RWPE2 (cell line): ENCODE measurements around the gene ROCK2.

Source experiments
- ATAC-seq: fragments of 200-7000 bp; cut with Tn5 transposase; 3 replicates; pipeline ENCODE4 v1.9.1; 2021; ENCODE audit warnings: low read depth
- DNase-seq: peaks from one replicate; pipeline ENCODE4 v3.0.0-alpha.2; 2020; ENCODE audit warnings: low spot score
- H3K27ac ChIP-seq: fragments of 450-650 bp; 2 replicates; pipeline ENCODE4 v1.5.1; 2017; ENCODE audit warnings: mild to moderate bottlenecking; ENCODE audit not compliant: poor library complexity, severe bottlenecking
- H3K27me3 ChIP-seq: fragments of 250-450 bp; sonication (Bioruptor Pico); 2 replicates; pipeline ENCODE4 v1.5.1; 2021; ENCODE audit warnings: mild to moderate bottlenecking, moderate library complexity; ENCODE audit not compliant: insufficient read depth, poor library complexity, severe bottlenecking
- H3K36me3 ChIP-seq: fragments of 250-450 bp; sonication (Bioruptor Pico); 2 replicates; pipeline ENCODE4 v1.5.1; 2020; ENCODE audit warnings: low read depth, mild to moderate bottlenecking, moderate library complexity
- H3K4me1 ChIP-seq: fragments of 250-450 bp; sonication (Bioruptor Pico); 2 replicates; pipeline ENCODE4 v1.5.1; 2021; ENCODE audit warnings: mild to moderate bottlenecking, moderate library complexity; ENCODE audit not compliant: insufficient read depth, poor library complexity, severe bottlenecking
- H3K4me3 ChIP-seq: fragments of 250-450 bp; sonication (Bioruptor Pico); 2 replicates; pipeline ENCODE4 v1.5.1; 2021; ENCODE audit warnings: mild to moderate bottlenecking, moderate library complexity; ENCODE audit not compliant: severe bottlenecking
- H3K9me3 ChIP-seq: fragments of 250-450 bp; sonication (Bioruptor Pico); 2 replicates; pipeline ENCODE4 v1.5.1; 2021; ENCODE audit warnings: mild to moderate bottlenecking, moderate library complexity; ENCODE audit not compliant: severe bottlenecking
- CTCF ChIP-seq: fragments of 450-650 bp; IDR thresholded peaks from one replicate; pipeline ENCODE4 v1.5.1; 2017; ENCODE audit warnings: mild to moderate bottlenecking, moderate library complexity; ENCODE audit not compliant: poor library complexity, severe bottlenecking

Gene ROCK2

GRCh38 chr2:11311543-11311942, 32.9 kb downstream of the ROCK2 start:
- Histone ChIP-seq H3K27me3 (no peaks in the 10 kb centered on the region), H3K27ac (no peak overlapping the region), H3K4me1 (peaks cover 4% of the 10 kb centered on the region), H3K4me3 (no peak overlapping the region), H3K9me3 (no peaks in the 10 kb centered on the region), H3K36me3 (no peaks in the 10 kb centered on the region)
- DNase-seq, result no peak
- TF ChIP-seq CTCF, result no peak
- ATAC-seq, result no peak

- no peak for TF ChIP-seq CTCF
- DNase-seq (no peak), ATAC-seq (no peak)
- Histone ChIP-seq H3K4me3 (no peak overlapping the region), H3K9me3 (no peaks in the 10 kb centered on the region), H3K36me3 (no peaks in the 10 kb centered on the region), H3K27me3 (no peaks in the 10 kb centered on the region), H3K27ac (no peak overlapping the region), H3K4me1 (peaks cover 8% of the 10 kb centered on the region)
These were observed 34.2 kb downstream of the ROCK2 start for GRCh38 chr2:11310212-11310611.

- Histone ChIP-seq H3K36me3 (no peaks in the 10 kb centered on the region), H3K9me3 (no peaks in the 10 kb centered on the region), H3K4me3 (no peak overlapping the region), H3K27me3 (no peaks in the 10 kb centered on the region), H3K4me1 (peaks cover 8% of the 10 kb centered on the region), H3K27ac (no peak overlapping the region)
- DNase-seq (no peak), ATAC-seq (no peak)
- TF ChIP-seq CTCF, result no peak
These were observed 34.7 kb downstream of the ROCK2 start for GRCh38 chr2:11309706-11310105.

GRCh38 chr2:11307764-11308415, 36.5 kb downstream of the ROCK2 start:
- TF ChIP-seq CTCF, result no peak
- H3K27me3 ChIP-seq, result no peaks in the 10 kb centered on the region
- H3K9me3 ChIP-seq, result no peaks in the 10 kb centered on the region
- DNase-seq (no peak), ATAC-seq (no peak)
- H3K4me1 ChIP-seq, result peaks cover 8% of the 10 kb centered on the region
- no peaks in the 10 kb centered on the region for H3K36me3 ChIP-seq
- no peak overlapping the region for H3K27ac ChIP-seq
- no peak overlapping the region for H3K4me3 ChIP-seq

GRCh38 chr2:11305958-11306357, 38.5 kb downstream of the ROCK2 start:
- no peaks in the 10 kb centered on the region for H3K27me3 ChIP-seq
- peaks cover 8% of the 10 kb centered on the region for H3K4me1 ChIP-seq
- no peak for TF ChIP-seq CTCF
- DNase-seq (no peak), ATAC-seq (peak; percentile 33; the same call in 1 of the 3 replicates)
- no peaks in the 10 kb centered on the region for H3K9me3 ChIP-seq
- H3K36me3 ChIP-seq, result no peaks in the 10 kb centered on the region
- no peak overlapping the region for H3K4me3 ChIP-seq
- H3K27ac ChIP-seq, result no peak overlapping the region
